Raji (cell line): ENCODE measurements around the gene ZIK1.

Experiments used
- POLR2A ChIP-seq: IDR thresholded peaks from 2 replicates; pipeline ENCODE4 v1.6.1; 2011; ENCODE audit warnings: low read depth, low read length, control low read depth; ENCODE audit not compliant: insufficient read depth

ZIK1 gene

DNA sequence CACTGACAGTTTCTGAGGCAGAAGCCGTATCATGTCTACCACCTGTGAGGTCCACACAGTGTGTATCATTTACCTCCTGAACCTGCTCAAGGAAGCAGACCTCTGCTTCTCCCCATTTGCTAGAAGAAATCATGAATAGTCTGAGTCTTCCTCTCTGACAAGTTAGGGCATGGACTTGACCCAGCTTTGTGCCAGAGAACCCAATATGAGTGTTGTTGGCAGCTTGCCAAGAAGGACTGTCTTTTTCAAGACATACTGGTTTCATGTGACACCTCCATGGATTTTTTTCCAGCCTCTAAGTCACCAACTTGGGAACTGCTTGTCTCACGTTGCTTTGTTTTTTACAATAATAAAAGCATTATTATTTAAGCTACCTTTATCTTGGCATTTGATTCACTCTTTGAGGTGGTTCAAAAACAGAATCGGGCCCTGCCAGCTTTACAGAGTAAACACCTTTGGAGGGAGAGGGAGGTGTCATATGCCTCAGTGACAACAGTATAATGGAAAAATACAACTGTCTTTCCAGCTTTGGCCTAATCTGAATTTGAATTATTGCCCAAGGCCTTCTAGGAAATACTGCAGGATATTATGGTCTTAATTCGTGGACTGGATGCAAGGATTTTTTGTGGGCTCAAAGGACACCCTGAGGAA is 58.6 kb downstream of the ZIK1 start:
- no peak for TF ChIP-seq POLR2A
